ENCODE data around the gene VPS25.
"Not testable (repeated sequence)": the region's sequence is repeated elsewhere in the genome, so short reads cannot be mapped to it uniquely, and the experiment has no call there.

The VPS25 gene

GRCh38 chr17:42773290-42774035 is at the start of gene VPS25:
VPS25 (plus strand) TSS chr17:42773449; CDS start chr17:42773476, 27 bp downstream.
- peak; percentile 48 to 63 for DNase-seq (ENCODE audit: low read depth in 2 of 2)

GRCh38 chr17:42723636-42724035 is 49.6 kb upstream of the VPS25 start:
- DNase-seq (ENCODE audit: low read depth in 2 of 2) = no peak

GRCh38 chr17:42725143-42725542 is 48.1 kb upstream of the VPS25 start:
- DNase-seq (ENCODE audit: low read depth in 2 of 2) = no peak

GRCh38 chr17:42740699-42741098 is 32.5 kb upstream of the VPS25 start:
- no peak for DNase-seq (ENCODE audit: low read depth in 2 of 2)

- not testable (repeated sequence) for DNase-seq (ENCODE audit: low read depth in 2 of 2)
These were observed 30.3 kb upstream of the VPS25 start for GRCh38 chr17:42742916-42743315.

- no peak for DNase-seq (ENCODE audit: low read depth in 2 of 2)
These were observed 29.5 kb upstream of the VPS25 start for GRCh38 chr17:42743595-42744282.

- DNase-seq (ENCODE audit: low read depth in 2 of 2) = peak; percentile 29 to 32
These were observed 28.9 kb upstream of the VPS25 start for GRCh38 chr17:42744283-42744805.

- DNase-seq (ENCODE audit: low read depth in 2 of 2) = peak; percentile 76 to 82
These were observed 28.2 kb upstream of the VPS25 start, which contains the start of gene EZH1 for GRCh38 chr17:42744806-42745617. EZH1 (minus strand) TSS chr17:42745040; CDS start chr17:42728941, 16,099 bp downstream.

- DNase-seq (ENCODE audit: low read depth in 2 of 2) = no peak
These were observed 24.9 kb upstream of the VPS25 start for GRCh38 chr17:42748202-42748907.

- no peak for DNase-seq (ENCODE audit: low read depth in 2 of 2)
These were observed 24.1 kb upstream of the VPS25 start for GRCh38 chr17:42748908-42749798.

GRCh38 chr17:42750739-42751344 is 22.4 kb upstream of the VPS25 start:
- no peak for DNase-seq (ENCODE audit: low read depth in 2 of 2)

GRCh38 chr17:42751628-42752027 is 21.6 kb upstream of the VPS25 start:
- no peak for DNase-seq (ENCODE audit: low read depth in 2 of 2)

- DNase-seq (ENCODE audit: low read depth in 2 of 2) = no peak
These were observed 18.5 kb upstream of the VPS25 start for GRCh38 chr17:42754782-42755181.

- DNase-seq (ENCODE audit: low read depth in 2 of 2) = no peak
These were observed 13.1 kb upstream of the VPS25 start for GRCh38 chr17:42759982-42760651.

- DNase-seq (ENCODE audit: low read depth in 2 of 2) = no peak
These were observed 12.3 kb upstream of the VPS25 start, which contains the start of gene RAMP2 for GRCh38 chr17:42760652-42761581. RAMP2 (plus strand) TSS chr17:42761227; CDS start chr17:42761262, 35 bp downstream.

GRCh38 chr17:42761638-42762037 is 11.6 kb upstream of the VPS25 start:
- no peak for DNase-seq (ENCODE audit: low read depth in 2 of 2)

GRCh38 chr17:42766124-42766523 is 7.1 kb upstream of the VPS25 start:
- no peak for DNase-seq (ENCODE audit: low read depth in 2 of 2)

- DNase-seq (ENCODE audit: low read depth in 2 of 2) = no peak
These were observed 5.7 kb upstream of the VPS25 start for GRCh38 chr17:42767512-42767911.

Data from stimulated activated CD8-positive, alpha-beta memory T cell treated with anti-CD3 and anti-CD28 coated beads, Interleukin-7, amount 100 ng/mL, for 1 hour (primary cell).